Activated naive CD4-positive, alpha-beta T cell treated with anti-CD3 and anti-CD28 coated beads, Interleukin-2, amount 50 U/mL, for 16 hours (primary cell): ENCODE data around the gene HIVEP3.

Source experiments
- DNase-seq: peaks from one replicate; pipeline ENCODE4 v3.0.0-alpha.2; 2020

Gene HIVEP3

DNA sequence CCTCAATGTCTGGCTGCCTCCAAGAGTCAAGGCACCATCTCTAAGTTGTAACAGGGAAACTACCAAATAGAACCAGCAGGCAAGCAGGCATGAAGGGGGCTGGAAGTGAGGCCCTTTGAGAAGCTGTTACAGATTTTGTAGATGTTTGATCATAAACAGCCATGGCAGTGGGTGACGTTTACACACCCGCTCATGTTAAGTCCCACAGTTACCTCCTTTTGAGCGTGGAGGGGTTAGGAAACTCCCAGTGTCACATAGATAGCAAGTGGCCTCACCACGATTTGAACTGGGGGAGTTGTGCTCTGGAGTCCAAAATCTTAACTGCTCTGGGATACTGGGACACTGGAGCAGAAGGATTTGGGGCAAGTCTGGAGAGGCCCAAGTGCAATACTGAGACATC, 192.4 kb downstream of the HIVEP3 start:
- no peak for DNase-seq

DNA sequence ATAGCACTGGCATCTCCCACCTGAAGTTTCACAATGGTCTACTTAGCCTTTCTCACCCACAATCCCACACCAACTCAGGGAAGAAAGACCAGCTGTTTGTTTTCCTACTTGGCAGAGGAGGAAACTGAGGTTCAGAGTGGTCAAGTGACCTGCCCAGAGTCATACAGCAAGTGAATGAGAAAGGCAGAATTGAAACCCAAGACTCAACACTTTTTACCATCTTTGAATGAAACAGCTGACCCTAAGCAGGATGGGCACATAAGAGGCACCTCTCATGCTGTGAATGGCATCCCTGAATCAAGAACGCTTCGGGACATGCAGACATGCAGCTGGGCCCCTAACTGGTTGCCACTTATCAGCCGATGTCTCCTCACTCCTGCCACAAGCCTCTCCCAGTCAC, 193.8 kb downstream of the HIVEP3 start:
- no peak for DNase-seq

DNA sequence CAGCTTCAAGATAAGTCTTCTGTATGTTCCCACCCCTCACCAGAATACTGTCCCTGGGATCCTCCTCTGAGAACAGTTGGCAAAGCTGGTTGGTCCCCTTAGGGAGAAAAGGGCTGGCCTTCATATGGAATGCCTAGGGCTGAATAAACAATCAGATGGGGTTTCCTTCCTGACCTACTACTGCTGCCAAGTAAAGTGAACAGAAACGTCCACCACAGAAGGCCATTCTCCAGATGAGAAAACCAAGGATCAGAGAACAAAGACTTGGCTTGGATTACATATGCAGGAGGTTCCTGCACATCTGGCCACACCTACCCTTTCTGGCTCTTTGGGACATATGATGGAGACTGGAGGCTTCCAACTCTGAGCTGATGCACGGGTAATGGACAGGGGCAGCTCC, 194.5 kb downstream of the HIVEP3 start:
- DNase-seq: no peak

DNA sequence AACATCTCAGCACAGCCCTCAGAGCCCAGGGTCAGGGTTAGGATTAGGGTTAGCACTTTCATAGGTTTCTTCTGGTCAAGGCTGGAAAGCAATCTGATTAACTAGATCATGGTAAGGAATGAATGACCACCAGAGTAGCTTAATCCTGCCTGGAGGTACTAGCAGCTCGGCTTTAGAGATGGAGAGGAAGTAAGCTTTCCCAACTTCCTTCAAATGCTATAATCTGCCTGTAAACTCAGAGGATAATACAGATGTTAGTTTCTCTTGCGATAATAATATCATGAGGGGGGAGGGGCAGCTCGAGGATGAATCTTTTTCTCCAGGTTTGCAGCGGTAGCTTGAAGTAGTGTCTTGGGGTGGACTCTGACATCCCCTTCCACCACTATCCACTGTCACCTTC, 194.9 kb downstream of the HIVEP3 start:
- DNase-seq: no peak

GRCh38 chr1:41722184-41722583, 196.5 kb downstream of the HIVEP3 start:
- no peak for DNase-seq

DNA sequence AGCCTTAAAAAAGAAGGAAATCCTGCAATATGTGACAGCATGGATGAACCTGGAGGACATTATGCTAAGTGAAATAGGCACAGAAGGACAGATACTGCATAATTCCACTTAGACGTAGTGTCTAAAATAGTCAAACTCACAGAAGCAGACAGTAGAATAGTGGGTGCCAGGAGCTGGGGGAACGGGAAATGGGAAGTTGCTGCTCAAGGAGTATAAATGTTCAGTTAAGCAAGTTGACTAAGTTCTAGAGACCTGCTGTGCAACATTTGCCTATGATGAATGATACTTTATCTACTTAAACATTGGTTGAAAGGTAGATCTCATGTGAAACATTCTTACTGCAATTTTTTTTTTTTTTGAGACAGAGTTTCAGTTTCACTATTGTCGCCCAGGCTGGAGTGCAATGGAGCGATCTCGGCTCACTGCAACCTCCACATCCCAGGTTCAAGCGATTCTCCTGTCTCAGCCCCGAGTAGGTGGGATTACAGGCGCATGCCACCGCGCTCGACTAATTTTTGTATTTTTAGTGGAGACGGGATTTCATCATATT, 197.8 kb downstream of the HIVEP3 start:
- no peak for DNase-seq

DNA sequence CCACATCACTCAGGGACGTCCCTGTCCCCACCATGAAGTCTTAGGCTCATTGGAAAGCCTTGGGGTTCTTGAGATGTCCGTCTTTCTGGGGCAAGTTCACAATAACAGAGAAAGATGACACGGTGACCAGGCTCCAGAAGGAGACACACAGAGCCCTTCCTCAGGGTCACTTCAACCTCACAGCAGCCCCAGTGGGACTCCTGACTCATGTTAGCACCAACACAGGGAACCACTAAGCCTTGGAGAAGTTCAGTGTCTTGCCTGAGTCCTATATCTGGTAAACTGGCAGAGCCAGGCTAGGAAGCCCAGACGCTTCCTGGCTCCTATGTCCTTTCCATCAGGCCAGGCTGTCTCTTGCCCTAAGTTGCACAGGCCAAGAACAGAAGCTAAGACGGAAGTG, 199.1 kb downstream of the HIVEP3 start:
- no peak for DNase-seq

DNA sequence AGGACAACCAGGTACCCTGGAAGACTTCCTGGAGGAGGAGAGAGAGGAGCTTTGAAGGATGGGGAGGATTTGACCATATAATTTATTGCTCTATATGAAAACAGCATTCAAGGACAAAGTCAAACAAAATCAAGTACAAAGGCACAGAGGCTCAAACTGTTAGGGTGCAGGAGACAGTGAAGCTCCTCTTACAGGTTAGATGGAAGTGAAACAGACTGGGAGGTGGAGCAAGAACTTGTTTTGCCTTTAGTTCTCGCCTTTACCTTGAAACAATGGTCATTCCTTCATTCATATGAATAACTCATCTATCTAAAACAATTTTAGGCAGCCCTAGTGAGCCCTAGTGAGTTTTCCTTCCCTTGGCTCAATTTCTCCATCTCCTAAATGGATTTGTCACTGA, 199.6 kb downstream of the HIVEP3 start:
- DNase-seq: no peak

GRCh38 chr1:41718497-41718896, 200.2 kb downstream of the HIVEP3 start:
- no peak for DNase-seq

GRCh38 chr1:41716188-41717130, 202.3 kb downstream of the HIVEP3 start:
- no peak for DNase-seq

GRCh38 chr1:41715441-41716095, 203.2 kb downstream of the HIVEP3 start:
- no peak for DNase-seq

GRCh38 chr1:41714638-41715389, 203.9 kb downstream of the HIVEP3 start:
- DNase-seq: no peak

- DNase-seq: no peak
These were observed 205.0 kb downstream of the HIVEP3 start for GRCh38 chr1:41713557-41714327.

GRCh38 chr1:41713141-41713540, 205.6 kb downstream of the HIVEP3 start:
- DNase-seq: no peak

- DNase-seq: no peak
These were observed 206.0 kb downstream of the HIVEP3 start for GRCh38 chr1:41712695-41713094.

DNA sequence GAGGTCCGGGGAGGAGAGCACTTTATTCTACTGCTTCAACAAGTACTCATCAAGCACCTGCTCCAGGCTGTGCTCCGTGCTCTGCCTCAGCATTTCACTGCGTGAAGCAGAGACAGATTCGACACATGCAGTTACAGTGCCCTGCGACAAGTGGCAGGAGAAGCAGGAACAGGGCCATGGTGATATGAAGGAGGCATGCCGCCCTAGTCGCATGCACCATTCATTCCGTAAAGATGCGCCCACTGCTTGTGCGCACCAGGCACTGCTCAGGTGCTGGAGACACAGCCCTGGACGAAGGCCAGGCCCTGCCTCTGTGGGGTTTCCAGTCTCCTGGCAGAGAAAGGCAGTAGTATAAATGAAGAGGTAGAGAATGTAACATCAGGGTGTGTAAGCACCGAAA, 206.6 kb downstream of the HIVEP3 start:
- no peak for DNase-seq

GRCh38 chr1:41711581-41711980, 207.1 kb downstream of the HIVEP3 start:
- no peak for DNase-seq

- DNase-seq: no peak
These were observed 207.7 kb downstream of the HIVEP3 start for GRCh38 chr1:41710980-41711379.

DNA sequence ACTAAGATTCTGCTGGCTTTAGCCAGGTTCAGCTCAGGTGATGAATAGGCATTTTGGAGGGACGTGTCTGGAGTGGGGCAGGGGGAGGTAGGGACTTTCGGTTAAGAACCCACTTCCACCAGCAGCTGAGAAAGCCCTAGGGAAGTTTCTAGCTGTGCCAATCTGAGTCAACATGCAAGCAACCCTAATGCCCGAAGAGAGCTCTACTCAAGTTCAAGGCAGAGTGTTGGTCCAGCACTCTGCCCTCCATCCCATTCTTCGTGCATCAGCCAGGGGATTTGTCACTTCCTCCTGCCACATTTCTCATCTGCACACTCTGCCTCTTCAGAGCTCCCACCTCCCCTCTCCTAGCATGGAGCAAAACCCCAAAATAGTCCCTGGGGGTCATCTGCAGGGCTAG, 208.8 kb downstream of the HIVEP3 start:
- no peak for DNase-seq

DNA sequence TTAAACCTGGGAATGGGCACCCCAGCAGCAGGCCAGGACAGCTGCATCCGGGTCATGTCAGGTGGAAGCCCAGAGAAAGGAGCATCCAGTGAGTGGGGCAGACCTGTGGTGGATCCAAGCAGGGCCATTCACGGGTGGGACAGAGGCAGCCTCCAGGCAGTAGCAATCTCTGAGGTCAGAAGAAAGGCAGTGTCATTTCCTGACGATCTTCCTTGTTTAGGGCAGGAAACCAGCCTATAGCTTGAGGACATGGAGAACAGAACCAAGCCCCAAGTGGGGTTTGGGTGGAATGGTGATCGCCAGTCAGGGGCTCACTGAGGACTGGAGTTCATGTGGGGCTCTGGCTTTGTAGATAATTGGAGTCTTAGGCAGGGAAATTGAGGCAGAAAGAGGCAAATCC, 209.4 kb downstream of the HIVEP3 start:
- no peak for DNase-seq

DNA sequence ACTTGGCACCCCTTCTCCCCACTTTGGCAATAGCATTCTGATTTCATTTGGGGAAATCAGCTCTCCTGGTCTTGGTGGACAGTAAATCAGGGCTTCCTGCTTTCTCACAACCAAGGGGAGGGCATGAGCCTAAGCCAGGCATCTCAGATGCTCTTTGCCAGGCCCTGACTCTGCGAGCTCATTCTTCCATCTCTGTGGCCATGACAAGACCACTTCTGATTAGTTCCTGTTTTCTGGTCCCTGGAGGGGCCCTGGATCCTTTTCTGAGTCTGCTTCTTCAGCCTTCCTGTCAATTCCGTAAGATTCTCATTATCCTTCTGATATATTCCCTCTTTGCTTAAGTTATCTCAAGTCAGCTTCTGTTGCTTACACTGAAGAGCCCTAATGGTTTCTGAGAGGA, 210.4 kb downstream of the HIVEP3 start:
- no peak for DNase-seq

DNA sequence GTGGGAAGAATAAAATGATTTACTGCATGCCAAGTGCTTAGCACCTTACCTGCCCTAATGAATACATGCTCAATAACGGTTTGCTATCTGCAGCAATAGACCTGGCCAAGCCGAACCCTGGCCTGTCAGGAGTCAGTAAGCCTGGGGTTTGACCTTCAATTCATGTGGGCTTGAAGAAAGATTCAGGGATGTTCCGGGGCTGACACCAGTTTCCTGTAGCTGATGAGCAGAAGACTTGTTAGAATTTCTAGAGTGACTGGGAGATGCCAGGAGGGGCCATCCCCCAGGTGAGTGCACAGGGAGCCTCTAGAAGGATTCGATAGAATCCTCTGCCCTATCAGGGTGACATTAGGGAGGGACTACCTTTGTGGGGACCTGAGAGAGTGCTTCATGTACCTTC, 210.9 kb downstream of the HIVEP3 start:
- DNase-seq: no peak

GRCh38 chr1:41705798-41706197, 212.9 kb downstream of the HIVEP3 start:
- DNase-seq: no peak
